ENCODE results near the gene NUDT3.
"Not testable (repeated sequence)": the region's sequence is repeated elsewhere in the genome, so short reads cannot be mapped to it uniquely, and the experiment has no call there.

Gene NUDT3

DNA sequence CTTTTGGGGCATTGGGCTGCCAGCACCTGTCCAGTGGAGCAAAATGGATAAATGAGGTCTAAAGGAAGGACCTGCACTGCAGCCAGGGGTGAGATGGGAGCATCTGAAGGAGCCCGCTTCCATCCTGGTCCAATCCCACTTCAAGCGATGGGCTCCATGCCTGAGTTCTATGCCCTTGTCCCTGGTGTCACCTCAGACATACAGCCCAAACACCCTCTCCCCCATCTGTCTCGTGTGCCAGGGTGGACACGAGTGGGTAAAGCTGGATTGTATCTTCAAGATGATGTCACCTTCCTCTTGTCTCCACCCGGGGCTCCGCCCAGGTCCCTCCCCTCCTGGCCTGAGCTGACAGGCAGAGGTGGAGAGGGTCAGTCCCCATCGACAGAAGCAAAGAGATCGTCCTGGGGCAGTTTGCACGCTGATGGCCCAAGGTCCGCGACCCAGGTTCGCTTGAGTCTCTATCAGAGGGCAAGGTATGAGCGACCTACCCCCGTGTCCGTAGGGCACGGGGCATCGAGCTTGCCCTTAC, 144.2 kb downstream of the NUDT3 start:
- in situ Hi-C loops (cut with HindIII; ENCODE audit: low sequenced_read_pairs): no loop called here
- DNase-seq (ENCODE audit: low read depth, low spot score): no peak
- TF ChIP-seq, protein P1, sequence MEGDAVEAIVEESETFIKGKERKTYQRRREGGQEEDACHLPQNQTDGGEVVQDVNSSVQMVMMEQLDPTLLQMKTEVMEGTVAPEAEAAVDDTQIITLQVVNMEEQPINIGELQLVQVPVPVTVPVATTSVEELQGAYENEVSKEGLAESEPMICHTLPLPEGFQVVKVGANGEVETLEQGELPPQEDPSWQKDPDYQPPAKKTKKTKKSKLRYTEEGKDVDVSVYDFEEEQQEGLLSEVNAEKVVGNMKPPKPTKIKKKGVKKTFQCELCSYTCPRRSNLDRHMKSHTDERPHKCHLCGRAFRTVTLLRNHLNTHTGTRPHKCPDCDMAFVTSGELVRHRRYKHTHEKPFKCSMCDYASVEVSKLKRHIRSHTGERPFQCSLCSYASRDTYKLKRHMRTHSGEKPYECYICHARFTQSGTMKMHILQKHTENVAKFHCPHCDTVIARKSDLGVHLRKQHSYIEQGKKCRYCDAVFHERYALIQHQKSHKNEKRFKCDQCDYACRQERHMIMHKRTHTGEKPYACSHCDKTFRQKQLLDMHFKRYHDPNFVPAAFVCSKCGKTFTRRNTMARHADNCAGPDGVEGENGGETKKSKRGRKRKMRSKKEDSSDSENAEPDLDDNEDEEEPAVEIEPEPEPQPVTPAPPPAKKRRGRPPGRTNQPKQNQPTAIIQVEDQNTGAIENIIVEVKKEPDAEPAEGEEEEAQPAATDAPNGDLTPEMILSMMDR (IDR thresholded peaks at IDR 0.05; ENCODE audit: low read depth, low read length): no peak
- peak overlapping the region; percentile 86 for H3K4me3 ChIP-seq (ENCODE audit: low read depth, low read length)

DNA sequence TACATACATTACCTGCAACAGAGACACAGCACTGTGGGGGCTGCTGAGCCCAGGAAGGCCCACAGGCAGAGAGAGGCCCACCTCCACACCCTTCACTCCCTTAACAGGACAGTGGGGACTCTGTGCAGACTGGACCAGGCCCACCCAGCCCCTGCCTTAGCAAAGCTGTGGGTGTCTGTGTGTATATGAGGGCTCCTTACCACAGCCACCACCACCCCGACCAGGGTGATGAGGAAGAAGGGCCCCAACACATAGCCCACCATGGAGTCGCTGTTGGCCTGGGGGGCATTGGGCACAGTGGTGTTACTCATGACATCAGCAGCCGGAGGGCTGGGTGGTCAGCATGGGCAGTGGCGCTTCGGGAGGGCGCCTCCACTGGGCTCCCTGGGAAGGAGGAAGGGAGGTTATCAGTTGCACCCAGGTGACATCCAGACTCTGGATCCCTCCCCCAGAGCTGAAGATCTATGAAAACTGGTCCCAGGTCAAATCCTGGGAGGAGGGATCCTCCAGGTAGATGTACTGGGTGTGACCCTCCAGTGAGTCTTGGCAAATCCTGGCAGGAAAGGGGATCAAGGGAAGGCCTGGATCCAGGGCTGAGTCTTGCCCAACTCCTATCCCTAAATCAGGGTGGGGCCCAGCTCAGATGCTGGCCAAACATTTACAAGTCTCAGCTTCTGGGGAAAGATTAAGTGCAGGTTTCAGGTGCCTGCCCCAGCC, 144.8 kb downstream of the NUDT3 start:
- in situ Hi-C loops (cut with HindIII; ENCODE audit: low sequenced_read_pairs): no loop called here
- TF ChIP-seq, protein P1 (IDR thresholded peaks at IDR 0.05; ENCODE audit: low read depth, low read length): no peak
- no peak overlapping the region for H3K4me3 ChIP-seq (ENCODE audit: low read depth, low read length)
- no peak for DNase-seq (ENCODE audit: low read depth, low spot score)

DNA sequence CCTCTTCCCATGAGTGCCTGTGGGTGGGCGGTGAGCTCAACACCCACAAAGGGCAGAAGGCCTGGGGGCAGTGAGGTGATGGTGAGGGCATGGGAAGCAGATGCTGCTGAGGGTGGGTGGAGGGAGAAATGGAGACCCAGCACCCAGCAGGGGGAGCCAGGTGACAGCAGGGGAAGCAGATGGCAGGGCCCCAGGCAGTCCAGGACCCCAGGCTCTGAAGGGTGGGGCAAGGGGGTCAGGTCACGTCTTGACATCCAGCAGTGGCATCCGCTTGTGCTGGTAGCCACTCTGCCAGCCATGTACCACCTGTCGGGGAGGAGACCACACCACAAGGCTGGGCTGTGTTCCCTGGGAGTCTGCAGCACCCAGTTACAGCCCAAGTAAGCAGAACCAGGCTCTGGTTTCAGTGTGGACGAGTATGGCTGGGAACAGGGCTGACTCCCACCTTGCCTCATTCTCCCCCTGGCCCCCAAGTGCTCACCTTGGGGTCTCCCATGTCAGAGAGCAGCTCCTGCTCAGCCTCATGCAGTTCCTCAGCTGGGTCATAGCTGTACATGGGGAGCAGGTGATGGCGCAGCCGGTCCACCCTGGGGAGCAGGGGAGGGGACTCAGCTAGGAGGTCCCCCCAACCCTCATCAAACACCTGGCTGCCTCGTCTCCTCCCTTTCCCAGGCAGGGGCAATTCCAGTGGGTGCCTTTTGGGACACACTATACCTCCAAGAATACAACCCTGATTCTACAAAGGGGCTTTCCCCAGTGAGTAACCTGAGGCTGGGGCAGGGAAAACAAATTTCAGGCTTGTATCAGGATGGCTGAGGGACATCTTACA, 145.7 kb downstream of the NUDT3 start:
- in situ Hi-C loops (cut with HindIII; ENCODE audit: low sequenced_read_pairs): no loop called here
- DNase-seq (ENCODE audit: low read depth, low spot score): peak; percentile 23
- TF ChIP-seq, protein P1 (IDR thresholded peaks at IDR 0.05; ENCODE audit: low read depth, low read length): peak; percentile 67
- no peak overlapping the region for H3K4me3 ChIP-seq (ENCODE audit: low read depth, low read length)

DNA sequence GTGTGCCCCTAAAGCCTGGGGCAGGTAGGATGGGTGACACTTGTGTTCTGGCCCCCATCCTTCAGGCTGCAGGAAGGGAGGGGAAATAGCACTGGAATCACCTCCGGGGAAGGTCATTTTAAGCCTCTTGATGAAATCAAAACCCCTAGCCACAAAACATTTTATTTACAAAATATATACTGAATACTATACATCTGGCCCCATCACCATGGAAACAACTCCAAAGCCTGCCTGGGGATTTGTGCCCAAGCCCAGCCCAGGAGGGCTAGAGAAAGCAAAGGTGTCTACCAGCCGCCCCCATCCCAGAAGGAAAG, 146.3 kb downstream of the NUDT3 start:
- TF ChIP-seq, protein P1 (IDR thresholded peaks at IDR 0.05; ENCODE audit: low read depth, low read length): no peak
- in situ Hi-C loops (cut with HindIII; ENCODE audit: low sequenced_read_pairs): no loop called here
- H3K4me3 ChIP-seq (ENCODE audit: low read depth, low read length): no peak overlapping the region
- DNase-seq (ENCODE audit: low read depth, low spot score): no peak

DNA sequence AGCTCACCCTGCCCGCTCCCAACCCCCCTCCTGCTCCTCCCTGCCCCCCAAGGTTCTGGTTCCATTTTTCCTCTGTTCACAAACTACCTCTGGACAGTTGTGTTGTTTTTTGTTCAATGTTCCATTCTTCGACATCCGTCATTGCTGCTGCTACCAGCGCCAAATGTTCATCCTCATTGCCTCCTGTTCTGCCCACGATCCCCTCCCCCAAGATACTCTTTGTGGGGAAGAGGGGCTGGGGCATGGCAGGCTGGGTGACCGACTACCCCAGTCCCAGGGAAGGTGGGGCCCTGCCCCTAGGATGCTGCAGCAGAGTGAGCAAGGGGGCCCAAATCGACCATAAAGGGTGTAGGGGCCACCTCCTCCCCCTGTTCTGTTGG, 146.7 kb downstream of the NUDT3 start:
- H3K4me3 ChIP-seq (ENCODE audit: low read depth, low read length); in situ Hi-C loops (cut with HindIII; ENCODE audit: low sequenced_read_pairs); DNase-seq (ENCODE audit: low read depth, low spot score): not testable (repeated sequence)

DNA sequence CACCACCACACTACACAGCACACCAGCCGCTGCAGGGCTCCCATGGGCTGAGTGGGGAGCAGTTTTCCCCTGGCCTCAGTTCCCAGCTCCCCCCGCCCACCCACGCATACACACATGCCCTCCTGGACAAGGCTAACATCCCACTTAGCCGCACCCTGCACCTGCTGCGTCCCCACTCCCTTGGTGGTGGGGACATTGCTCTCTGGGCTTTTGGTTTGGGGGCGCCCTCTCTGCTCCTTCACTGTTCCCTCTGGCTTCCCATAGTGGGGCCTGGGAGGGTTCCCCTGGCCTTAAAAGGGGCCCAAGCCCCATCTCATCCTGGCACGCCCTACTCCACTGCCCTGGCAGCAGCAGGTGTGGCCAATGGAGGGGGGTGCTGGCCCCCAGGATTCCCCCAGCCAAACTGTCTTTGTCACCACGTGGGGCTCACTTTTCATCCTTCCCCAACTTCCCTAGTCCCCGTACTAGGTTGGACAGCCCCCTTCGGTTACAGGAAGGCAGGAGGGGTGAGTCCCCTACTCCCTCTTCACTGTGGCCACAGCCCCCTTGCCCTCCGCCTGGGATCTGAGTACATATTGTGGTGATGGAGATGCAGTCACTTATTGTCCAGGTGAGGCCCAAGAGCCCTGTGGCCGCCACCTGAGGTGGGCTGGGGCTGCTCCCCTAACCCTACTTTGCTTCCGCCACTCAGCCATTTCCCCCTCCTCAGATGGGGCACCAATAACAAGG, 147.3 kb downstream of the NUDT3 start:
- in situ Hi-C loops (cut with HindIII; ENCODE audit: low sequenced_read_pairs); DNase-seq (ENCODE audit: low read depth, low spot score); H3K4me3 ChIP-seq (ENCODE audit: low read depth, low read length): not testable (repeated sequence)

DNA sequence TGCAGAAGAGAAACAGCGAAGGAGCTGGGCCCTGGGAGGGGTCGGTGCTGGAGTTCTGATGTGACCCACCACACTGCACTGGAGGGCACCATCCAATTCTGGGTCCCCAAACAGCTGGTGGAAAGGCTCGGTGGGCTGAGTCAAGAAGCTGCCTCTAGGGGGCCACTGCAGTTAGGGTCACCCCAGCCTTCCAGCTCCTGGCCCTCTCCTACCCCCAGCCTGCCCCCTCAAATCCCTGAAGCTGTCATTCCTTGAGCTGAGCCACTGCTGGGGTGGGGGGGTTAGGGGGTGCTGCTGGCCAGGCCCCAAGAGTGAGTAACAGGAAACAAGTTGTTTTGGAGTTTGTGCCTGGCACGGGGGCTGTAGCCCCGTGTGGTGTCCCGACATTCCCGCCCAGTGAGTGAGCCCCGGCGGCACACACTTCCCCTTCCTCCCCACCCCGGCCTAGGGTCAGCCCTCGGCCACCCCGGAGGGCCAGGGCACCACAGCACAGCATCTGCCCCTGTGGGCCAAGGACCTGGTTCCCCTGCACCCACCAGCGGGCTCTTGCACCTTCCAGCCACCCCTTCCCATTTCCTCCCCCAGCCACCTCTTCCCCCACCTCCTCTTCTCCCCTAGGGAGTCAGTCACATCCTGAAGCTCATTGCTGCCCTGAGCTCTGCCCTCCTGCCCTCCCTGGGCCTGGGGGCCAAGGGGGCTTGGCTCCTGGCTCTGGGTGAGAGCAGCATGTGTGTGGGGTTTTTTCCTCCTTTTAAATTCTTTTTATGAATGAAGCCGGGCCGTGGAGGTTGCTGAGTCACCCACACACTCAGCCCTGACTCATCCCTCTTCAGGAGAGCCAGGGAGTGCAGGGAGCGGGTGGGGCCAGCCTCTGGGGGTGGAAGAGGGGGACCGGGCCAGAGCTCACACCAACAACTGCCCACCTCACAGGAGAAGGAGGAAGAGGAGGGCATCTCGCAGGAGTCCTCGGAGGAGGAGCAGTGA, 148.3 kb downstream of the NUDT3 start:
- in situ Hi-C loops (cut with HindIII; ENCODE audit: low sequenced_read_pairs): no loop called here
- TF ChIP-seq, protein P1 (IDR thresholded peaks at IDR 0.05; ENCODE audit: low read depth, low read length): peak; percentile 55
- peak; percentile 95 for DNase-seq (ENCODE audit: low read depth, low spot score)
- H3K4me3 ChIP-seq (ENCODE audit: low read depth, low read length): no peak overlapping the region

Data from astrocyte of the spinal cord (primary cell).